Sigmoid colon (tissue), 3 donors: ENCODE data around the gene TAS2R60.

Experiments used
- CTCF ChIP-seq, 4 experiments: fragments of 450-650 bp in 3 of 4; fragments of 200-600 bp in 1 of 4; IDR thresholded peaks; one replicate each; pipeline ENCODE4 v1.5.1; 2016 to 2019; ENCODE audit warnings: antibody characterized with exemption in 4 of 4, mild to moderate bottlenecking in 3 of 4, moderate library complexity in 2 of 4
- POLR2A ChIP-seq, 2 donors: fragments of 450-650 bp; IDR thresholded peaks; one replicate each; pipeline ENCODE4 v1.6.1; 2016; ENCODE audit warnings: antibody characterized with exemption in 2 of 2, mild to moderate bottlenecking in 2 of 2, moderate library complexity in 2 of 2

- no peak for TF ChIP-seq CTCF (IDR thresholded peaks at IDR 0.05)
- no peak for TF ChIP-seq POLR2A (IDR thresholded peaks at IDR 0.05)
Observed at GRCh38 chr7:143435266-143435665, 8.0 kb upstream of the TAS2R60 start.
